ENCODE data around the gene MATN4. TPM values are rescaled to one million over a fixed set of nuclear protein-coding genes. Genes with fewer than 3 reads are reported as not detected.
"Not testable (repeated sequence)": the region's sequence is repeated elsewhere in the genome, so short reads cannot be mapped to it uniquely, and the experiment has no call there.

Gene MATN4, protein sequence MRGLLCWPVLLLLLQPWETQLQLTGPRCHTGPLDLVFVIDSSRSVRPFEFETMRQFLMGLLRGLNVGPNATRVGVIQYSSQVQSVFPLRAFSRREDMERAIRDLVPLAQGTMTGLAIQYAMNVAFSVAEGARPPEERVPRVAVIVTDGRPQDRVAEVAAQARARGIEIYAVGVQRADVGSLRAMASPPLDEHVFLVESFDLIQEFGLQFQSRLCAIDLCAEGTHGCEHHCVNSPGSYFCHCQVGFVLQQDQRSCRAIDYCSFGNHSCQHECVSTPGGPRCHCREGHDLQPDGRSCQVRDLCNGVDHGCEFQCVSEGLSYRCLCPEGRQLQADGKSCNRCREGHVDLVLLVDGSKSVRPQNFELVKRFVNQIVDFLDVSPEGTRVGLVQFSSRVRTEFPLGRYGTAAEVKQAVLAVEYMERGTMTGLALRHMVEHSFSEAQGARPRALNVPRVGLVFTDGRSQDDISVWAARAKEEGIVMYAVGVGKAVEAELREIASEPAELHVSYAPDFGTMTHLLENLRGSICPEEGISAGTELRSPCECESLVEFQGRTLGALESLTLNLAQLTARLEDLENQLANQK
- under 1 TPM; 0.35 to 0.48 TPM for total RNA-seq

- CTCF ChIA-PET, result interaction anchor here (0.7 to 1.2 kb wide), 4 partner anchors 14 to 144 kb away, joined by 3 to 7 read pairs (median 4); no protein-coding TSS in a partner anchor
- H3K27ac Mint-ChIP-seq, result no peak within 1 kb of the TSS
- H3K27me3 Mint-ChIP-seq, result peaks cover 48% of the 10 kb centered on the region
These were observed at the start of gene MATN4 for GRCh38 chr20:45308117-45308778. TSS of gene MATN4 (minus strand) at chr20:45308299. CDS start at chr20:45305582, 2,717 bp downstream.

GRCh38 chr20:45355209-45356084 lies 47.3 kb upstream of the MATN4 start:
- intact Hi-C loops (cut with DNase I, micrococcal nuclease), result loop anchor here (1.0 to 10.0 kb wide), 3 partner anchors 8 to 529 kb away; partner anchors contain the start of genes SPATA25 (in 1 of the 2), SYS1 (in 1 of the 2) and ZSWIM1 (in 1 of the 2)
- ATAC-seq (peak; percentile 84), DNase-seq (peak; percentile 50)
- peaks cover 51% of the 10 kb centered on the region for H3K4me1 Mint-ChIP-seq
- peak overlapping the region; percentile 92 for H3K27ac Mint-ChIP-seq
- H3K27me3 Mint-ChIP-seq, result no peaks in the 10 kb centered on the region
- H3K9me3 Mint-ChIP-seq (ENCODE audit: low read depth), result no peaks in the 10 kb centered on the region
- ChIA-PET CTCF (interaction anchor here (0.6 to 1.8 kb wide), 12 partner anchors 7 to 260 kb away, joined by 3 to 7 read pairs (median 4); partner anchors contain the start of gene SYS1), POLR2A (interaction anchor here (0.6 to 0.9 kb wide), 2 partner anchors 18 to 60 kb away, joined by 3 read pairs; partner anchors contain the start of gene PIGT)
- H3K4me3 Mint-ChIP-seq, result peak overlapping the region; percentile 33
- H3K36me3 Mint-ChIP-seq (ENCODE audit: low read depth), result no peaks in the 10 kb centered on the region

More at GRCh38 chr20:45308117-45308778, at the start of gene MATN4:
- ATAC-seq (no peak), DNase-seq (no peak)
- intact Hi-C loops (cut with DNase I, micrococcal nuclease), result no loop called here
- Mint-ChIP-seq H3K36me3 (ENCODE audit: low read depth) (no peaks in the 10 kb centered on the region), H3K4me1 (peaks cover 14% of the 10 kb centered on the region), H3K4me3 (no peak within 1 kb of the TSS), H3K9me3 (ENCODE audit: low read depth) (no peaks in the 10 kb centered on the region)
- POLR2A ChIA-PET, result no interaction called here

- intact Hi-C loops (cut with DNase I, micrococcal nuclease), result loop anchor here (1.0 to 10.0 kb wide), 3 partner anchors 9 to 530 kb away; partner anchors contain the start of genes SPATA25 (in 1 of the 2), SYS1 (in 1 of the 2) and ZSWIM1 (in 1 of the 2)
- H3K4me1 Mint-ChIP-seq, result peaks cover 54% of the 10 kb centered on the region
- no peaks in the 10 kb centered on the region for H3K9me3 Mint-ChIP-seq (ENCODE audit: low read depth)
- ChIA-PET CTCF (interaction anchor here (0.6 to 1.8 kb wide), 12 partner anchors 8 to 259 kb away, joined by 3 to 7 read pairs (median 4); partner anchors contain the start of gene SYS1), POLR2A (interaction anchor here (0.6 to 0.9 kb wide), 2 partner anchors 19 to 61 kb away, joined by 3 read pairs; partner anchors contain the start of gene PIGT)
- H3K36me3 Mint-ChIP-seq (ENCODE audit: low read depth), result no peaks in the 10 kb centered on the region
- peak; percentile 26 for ATAC-seq
- DNase-seq, result peak; percentile 45
- no peaks in the 10 kb centered on the region for H3K27me3 Mint-ChIP-seq
- peak overlapping the region; percentile 33 for H3K4me3 Mint-ChIP-seq
- H3K27ac Mint-ChIP-seq, result peak overlapping the region; percentile 92
These were observed 46.5 kb upstream of the MATN4 start for GRCh38 chr20:45354423-45355208.

- H3K27me3 Mint-ChIP-seq, result no peaks in the 10 kb centered on the region
- H3K4me1 Mint-ChIP-seq, result peaks cover 54% of the 10 kb centered on the region
- H3K4me3 Mint-ChIP-seq, result no peak overlapping the region
- intact Hi-C loops (cut with DNase I, micrococcal nuclease), result loop anchor here in 1 of 2 experiments (2.0 to 10.0 kb wide), 2 partner anchors 399 to 531 kb away; partner anchors contain the start of genes SPATA25 and ZSWIM1
- H3K36me3 Mint-ChIP-seq (ENCODE audit: low read depth), result no peaks in the 10 kb centered on the region
- ChIA-PET POLR2A (no interaction called here), CTCF (interaction anchor here (0.6 to 2.0 kb wide), 4 partner anchors 9 to 60 kb away, joined by 3 to 7 read pairs (median 4); partner anchors contain the start of gene SYS1)
- ATAC-seq, result no peak
- H3K9me3 Mint-ChIP-seq (ENCODE audit: low read depth), result no peaks in the 10 kb centered on the region
- H3K27ac Mint-ChIP-seq, result peak overlapping the region; percentile 92
- no peak for DNase-seq
These were observed 45.6 kb upstream of the MATN4 start for GRCh38 chr20:45353746-45354145.

DNA sequence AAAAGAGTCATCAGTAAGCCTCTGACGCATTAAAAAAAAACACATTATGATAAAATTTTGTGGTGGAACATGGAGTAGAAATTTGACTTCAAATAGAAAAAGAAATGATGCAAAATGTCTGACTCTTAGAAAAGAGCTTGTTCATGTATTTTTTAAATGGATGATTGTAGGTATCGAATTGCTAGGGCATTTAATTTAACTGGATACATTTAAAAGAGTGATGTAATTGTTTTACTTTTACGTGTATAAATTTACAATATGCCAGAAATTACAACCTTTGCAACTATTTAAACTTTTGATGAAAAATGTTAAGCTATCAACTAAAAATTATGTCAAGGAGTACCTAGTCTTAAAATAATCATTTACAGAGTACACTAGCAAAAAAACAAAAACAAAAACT lies 44.6 kb upstream of the MATN4 start:
- ATAC-seq (no peak), DNase-seq (no peak)
- H3K4me1 Mint-ChIP-seq, result peaks cover 49% of the 10 kb centered on the region
- H3K27ac Mint-ChIP-seq, result no peak overlapping the region
- no peaks in the 10 kb centered on the region for H3K36me3 Mint-ChIP-seq (ENCODE audit: low read depth)
- H3K4me3 Mint-ChIP-seq, result no peak overlapping the region
- intact Hi-C loops (cut with DNase I, micrococcal nuclease), result loop anchor here in 1 of 2 experiments (10.0 kb wide), 1 partner anchor 532 kb away; the partner anchor contains the start of genes SPATA25 and ZSWIM1
- CTCF ChIA-PET, result interaction anchor here (0.7 to 2.0 kb wide), 11 partner anchors 8 to 418 kb away, joined by 3 to 7 read pairs (median 4); partner anchors contain the start of gene SYS1
- H3K27me3 Mint-ChIP-seq, result no peaks in the 10 kb centered on the region
- POLR2A ChIA-PET, result interaction anchor here (0.6 kb wide), 1 partner anchor 15 kb away, joined by 5 read pairs; no protein-coding TSS in a partner anchor
- no peaks in the 10 kb centered on the region for H3K9me3 Mint-ChIP-seq (ENCODE audit: low read depth)

DNA sequence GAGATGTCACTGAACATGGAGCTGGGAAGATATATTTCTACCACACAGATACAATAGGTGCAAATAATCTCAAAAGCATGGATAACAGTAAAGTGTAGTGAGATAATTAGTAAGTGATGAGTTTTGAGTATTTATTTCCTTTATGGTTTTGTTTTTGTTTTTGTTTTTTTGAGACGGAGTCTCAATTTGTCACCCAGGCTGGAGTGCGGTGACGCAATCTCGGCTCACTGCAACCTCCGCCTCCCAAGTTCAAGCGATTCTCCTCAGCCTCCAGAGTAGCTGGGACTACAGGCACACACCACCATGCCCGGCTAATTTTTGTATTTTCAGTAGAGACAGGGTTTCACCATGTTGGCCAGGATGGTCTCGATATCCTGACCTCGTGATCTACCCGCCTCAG lies 42.7 kb upstream of the MATN4 start:
- H3K27ac Mint-ChIP-seq; H3K4me3 Mint-ChIP-seq; DNase-seq; H3K27me3 Mint-ChIP-seq; POLR2A ChIA-PET; H3K36me3 Mint-ChIP-seq (ENCODE audit: low read depth); ATAC-seq; H3K9me3 Mint-ChIP-seq (ENCODE audit: low read depth); CTCF ChIA-PET: not testable (repeated sequence)
- H3K4me1 Mint-ChIP-seq, result peaks cover 53% of the 10 kb centered on the region
- intact Hi-C loops (cut with DNase I, micrococcal nuclease), result loop anchor here in 1 of 2 experiments (10.0 kb wide), 1 partner anchor 534 kb away; the partner anchor contains the start of genes SPATA25 and ZSWIM1

GRCh38 chr20:45350217-45350616 lies 42.1 kb upstream of the MATN4 start:
- CTCF ChIA-PET, result no interaction called here
- Mint-ChIP-seq H3K9me3 (ENCODE audit: low read depth) (no peaks in the 10 kb centered on the region), H3K4me3 (no peak overlapping the region), H3K36me3 (ENCODE audit: low read depth) (peaks cover 3% of the 10 kb centered on the region), H3K27ac (no peak overlapping the region), H3K27me3 (peaks cover 3% of the 10 kb centered on the region), H3K4me1 (peaks cover 51% of the 10 kb centered on the region)
- DNase-seq, result no peak
- ATAC-seq, result no peak
- intact Hi-C loops (cut with DNase I, micrococcal nuclease), result loop anchor here in 1 of 2 experiments (10.0 kb wide), 1 partner anchor 535 kb away; the partner anchor contains the start of genes SPATA25 and ZSWIM1
- POLR2A ChIA-PET, result no interaction called here

DNA sequence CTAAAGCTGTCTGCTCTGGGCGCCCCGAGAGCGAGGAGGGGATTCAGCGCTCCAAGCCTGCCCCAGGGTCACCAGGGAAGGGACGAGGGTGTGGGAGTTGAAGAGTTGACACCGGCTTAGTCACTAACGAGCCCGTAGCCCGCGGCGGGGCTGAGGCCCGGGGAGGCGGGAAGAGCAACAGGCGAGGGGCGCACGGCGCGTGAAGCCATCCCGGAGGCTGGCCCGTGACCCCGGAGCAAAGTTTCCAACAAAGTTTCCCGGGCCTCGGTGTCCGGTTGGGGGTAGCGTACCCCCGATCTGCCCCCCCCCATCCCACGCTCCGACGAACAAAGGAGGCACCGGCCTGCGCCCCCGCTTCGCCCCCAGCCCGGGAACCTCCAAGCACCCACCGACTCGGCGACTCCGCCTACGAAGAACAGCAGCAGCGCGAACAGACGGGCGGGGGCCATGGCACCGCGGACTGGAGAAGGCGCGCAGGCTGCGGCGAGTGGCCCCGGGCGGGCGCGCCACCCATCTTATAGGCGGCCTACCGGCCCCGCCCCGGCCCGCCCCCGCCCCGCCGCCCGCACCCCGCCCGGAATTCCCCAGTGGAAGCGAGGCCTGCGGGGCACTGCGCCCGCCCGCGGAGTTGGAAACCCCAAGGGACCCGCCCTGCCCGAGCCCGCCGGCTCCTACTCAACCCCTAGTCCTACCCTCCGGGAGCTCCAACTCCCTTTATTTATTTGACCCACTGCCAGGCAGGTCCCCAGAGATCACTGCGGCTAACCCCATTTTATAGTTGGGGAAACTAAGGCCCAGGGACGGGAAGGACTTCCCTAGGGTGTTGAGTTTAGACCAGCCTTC lies 40.1 kb upstream of the MATN4 start, which contains the start of gene SDC4:
Gene SDC4, minus strand, starts transcription at position 489 of the 843 bp plus-strand sequence. Its CDS starts 40 bp downstream, at position 449.
- peaks cover 3% of the 10 kb centered on the region for H3K27me3 Mint-ChIP-seq
- H3K4me3 Mint-ChIP-seq, result peak within 1 kb of the TSS; percentile 82
- peak within 1 kb of the TSS; percentile 81 for H3K27ac Mint-ChIP-seq
- H3K4me1 Mint-ChIP-seq, result peaks cover 44% of the 10 kb centered on the region
- intact Hi-C loops (cut with DNase I, micrococcal nuclease), result loop anchor here (1.0 to 2.0 kb wide), 4 partner anchors 15 to 381 kb away; partner anchors contain the start of genes SYS1 (in 2 of the 2) and STK4 (in 1 of the 2)
- DNase-seq, result peak; percentile 79
- ChIA-PET CTCF (interaction anchor here (0.7 to 7.1 kb wide), 6 partner anchors 13 to 120 kb away, joined by 4 to 45 read pairs (median 8); partner anchors contain the start of gene SYS1), POLR2A (interaction anchor here (0.6 to 1.3 kb wide), 4 partner anchors 13 to 83 kb away, joined by 3 to 7 read pairs (median 4); partner anchors contain the start of gene SYS1)
- peak; percentile 81 for ATAC-seq
- H3K9me3 Mint-ChIP-seq (ENCODE audit: low read depth), result no peaks in the 10 kb centered on the region
- peaks cover 3% of the 10 kb centered on the region for H3K36me3 Mint-ChIP-seq (ENCODE audit: low read depth)
